B cell (primary cell): ENCODE measurements around the gene NFIC. TPM values are rescaled to one million over a fixed set of nuclear protein-coding genes. Genes with fewer than 3 reads are reported as not detected.
A peak's percentile ranks its signal among the peaks of the same experiment; 100 is the strongest.

Experiments
- ATAC-seq: fragments of 200-7000 bp; cut with Tn5 transposase; one replicate; pipeline ENCODE4 v1.10.0; 2021; ENCODE audit warnings: low read depth, mild to moderate bottlenecking, moderate number of reproducible peaks, moderate library complexity
- CTCF ChIA-PET: fragments of 350-600 bp; sonication (Branson Sonifier 250); formaldehyde crosslinking; loops from one replicate; lab custom pipeline; 2021; ENCODE audit warnings: antibody characterized with exemption, inconsistent platforms; lab: Charles Lee
- POLR2A ChIA-PET: fragments of 350-600 bp; sonication (Branson Sonifier 250); formaldehyde crosslinking; loops from one replicate; lab custom pipeline; 2021; ENCODE audit warnings: antibody characterized with exemption; lab: Charles Lee
- DNase-seq: peaks from one replicate; pipeline ENCODE4 v3.0.0; 2013
- H2AFZ ChIP-seq: 2 replicates; pipeline ENCODE4 v1.6.1; 2012; ENCODE audit warnings: mild to moderate bottlenecking, low read depth, low read length; ENCODE audit not compliant: insufficient read depth, poor library complexity, severe bottlenecking
- H3K27ac ChIP-seq, 2 donors: 1 replicate in 1 of 2; 2 replicates in 1 of 2; pipeline ENCODE4 v1.5.1; 2012 to 2013; ENCODE audit warnings: low read length in 2 of 2, mild to moderate bottlenecking in 2 of 2, moderate library complexity in 1 of 2
- H3K27me3 ChIP-seq, 4 experiments: fragments of 200-600 bp in 1 of 4; sonication (generic) in 1 of 4; replicated peaks in 1 of 4; 1 replicate in 2 of 4; 2 replicates in 2 of 4; pipeline versions ENCODE4 v1.6.1 to v1.7.0; 2013 to 2016; ENCODE audit warnings: low read length in 3 of 4, mild to moderate bottlenecking in 2 of 4, mixed read lengths in 1 of 4, moderate library complexity in 1 of 4; ENCODE audit not compliant: insufficient read depth in 4 of 4, control insufficient read depth in 3 of 4; ENCODE audit errors: control extremely low read depth in 1 of 4
- H3K36me3 ChIP-seq, 2 experiments: replicated peaks in 1 of 2; 1 replicate in 1 of 2; 2 replicates in 1 of 2; pipeline versions ENCODE4 v1.6.1 to v1.7.1; 2013; ENCODE audit warnings: low read length in 1 of 2; ENCODE audit not compliant: insufficient read depth in 2 of 2, control insufficient read depth in 1 of 2; ENCODE audit errors: control extremely low read depth in 1 of 2, extremely low read depth in 1 of 2
- H3K4me1 ChIP-seq, 2 donors: fragments of 200-600 bp in 1 of 2; sonication (generic) in 1 of 2; 1 replicate in 1 of 2; 2 replicates in 1 of 2; pipeline versions ENCODE4 v1.5.1 to v1.6.1; 2013 to 2017; ENCODE audit warnings: low read length in 2 of 2; ENCODE audit not compliant: control insufficient read depth in 2 of 2, insufficient read depth in 2 of 2
- H3K4me2 ChIP-seq: replicated peaks from 2 replicates; pipeline ENCODE3; 2012; ENCODE audit warnings: mild to moderate bottlenecking, low read depth, low read length; ENCODE audit not compliant: poor library complexity, severe bottlenecking
- H3K4me3 ChIP-seq, 5 experiments: fragments of 200-600 bp in 1 of 5; sonication (generic) in 1 of 5; 1 replicate in 3 of 5; 2 replicates in 2 of 5; pipeline versions ENCODE4 v1.5.1 to v1.7.0; 2011 to 2016; ENCODE audit warnings: low read length in 4 of 5, mild to moderate bottlenecking in 4 of 5, low read depth in 2 of 5, control low read depth in 1 of 5, moderate library complexity in 1 of 5; ENCODE audit not compliant: insufficient read depth in 1 of 5; ENCODE audit errors: control extremely low read depth in 1 of 5, extremely low read depth in 1 of 5
- H3K79me2 ChIP-seq: fragments of 200-600 bp; sonication (generic); one replicate; pipeline ENCODE4 v1.6.0; 2016; ENCODE audit warnings: low read length; ENCODE audit not compliant: control insufficient read depth, insufficient read depth
- H3K9ac ChIP-seq: fragments of 200-600 bp; sonication (generic); 2 replicates; pipeline ENCODE4 v1.6.1; 2017; ENCODE audit warnings: mild to moderate bottlenecking, low read length, moderate library complexity
- H3K9me3 ChIP-seq, 3 donors: one replicate each; pipeline versions ENCODE4 v1.6.1 to v1.7.1; 2013; ENCODE audit warnings: low read length in 2 of 3; ENCODE audit not compliant: control insufficient read depth in 2 of 3, insufficient read depth in 1 of 3; ENCODE audit errors: control extremely low read depth in 1 of 3
- H4K20me1 ChIP-seq: 2 replicates; pipeline ENCODE4 v1.6.0; 2012; ENCODE audit warnings: mild to moderate bottlenecking, low read length; ENCODE audit not compliant: insufficient read depth, control insufficient read depth, poor library complexity, severe bottlenecking
- H3K27ac Mint-ChIP-seq: one replicate; pipeline ENCODE4 v1.8.0; 2021; ENCODE audit warnings: mixed read lengths
- H3K27me3 Mint-ChIP-seq: one replicate; pipeline ENCODE4 v1.8.0; 2021; ENCODE audit warnings: mixed read lengths
- H3K4me1 Mint-ChIP-seq: one replicate; pipeline ENCODE4 v1.8.0; 2021; ENCODE audit warnings: mixed read lengths
- H3K4me3 Mint-ChIP-seq: one replicate; pipeline ENCODE4 v1.8.0; 2021; ENCODE audit warnings: mixed read lengths
- H3K9me3 Mint-ChIP-seq: one replicate; pipeline ENCODE4 v1.8.0; 2022; ENCODE audit warnings: mixed read lengths; ENCODE audit not compliant: insufficient read depth
- EZH2 ChIP-seq: IDR thresholded peaks from 2 replicates; pipeline ENCODE4 v1.6.1; 2012; ENCODE audit warnings: borderline replicate concordance, low read depth, mild to moderate bottlenecking, moderate library complexity, low read length; ENCODE audit not compliant: insufficient read depth, poor library complexity, severe bottlenecking
- WGBS: methylation state at CpG from one replicate; pipeline ENCODE4 v1.1.5; 2013; ENCODE audit warnings: missing lambda C conversion rate; ENCODE audit not compliant: insufficient coverage; 5-methylcytosine and 5-hydroxymethylcytosine counted together
- intact Hi-C: fragments of 100-400 bp; cut with micrococcal nuclease; formaldehyde crosslinking; loops from one replicate; pipeline ENCODE4 v1.10.0; 2022
- polyA plus RNA-seq: library from polyadenylated mRNA; depleted of rRNA; stranded (reverse); fragments of >200 nt; gene quantifications from 2 replicates; pipeline ENCODE4 v1.2.3, GENCODE V29; 2012
- total RNA-seq, 2 donors: library from RNA; stranded (reverse); fragments of 120-200 nt in 1 of 2; gene quantifications; 1 replicate in 1 of 2; 2 replicates in 1 of 2; pipeline versions ENCODE4 v1.2.3 to v1.2.4, GENCODE V29; 2013 to 2022
- TF ChIP-seq, protein P1 (sequence below): fragments of 200-600 bp; IDR thresholded peaks from one replicate; pipeline ENCODE4 v1.8.0; 2022; ENCODE audit warnings: antibody characterized with exemption, mild to moderate bottlenecking

NFIC gene
- total and polyA plus RNA-seq, 2 donors (not counting 1 experiment from before 2014, with no cell fraction given), result 3.8 to 23.6 TPM

GRCh38 chr19:3369337-3370213 lies 3.2 kb downstream of the NFIC start:
- H3K4me2 ChIP-seq, result peak overlapping the region; percentile 65
- no peak for TF ChIP-seq EZH2
- TF ChIP-seq, protein P1, sequence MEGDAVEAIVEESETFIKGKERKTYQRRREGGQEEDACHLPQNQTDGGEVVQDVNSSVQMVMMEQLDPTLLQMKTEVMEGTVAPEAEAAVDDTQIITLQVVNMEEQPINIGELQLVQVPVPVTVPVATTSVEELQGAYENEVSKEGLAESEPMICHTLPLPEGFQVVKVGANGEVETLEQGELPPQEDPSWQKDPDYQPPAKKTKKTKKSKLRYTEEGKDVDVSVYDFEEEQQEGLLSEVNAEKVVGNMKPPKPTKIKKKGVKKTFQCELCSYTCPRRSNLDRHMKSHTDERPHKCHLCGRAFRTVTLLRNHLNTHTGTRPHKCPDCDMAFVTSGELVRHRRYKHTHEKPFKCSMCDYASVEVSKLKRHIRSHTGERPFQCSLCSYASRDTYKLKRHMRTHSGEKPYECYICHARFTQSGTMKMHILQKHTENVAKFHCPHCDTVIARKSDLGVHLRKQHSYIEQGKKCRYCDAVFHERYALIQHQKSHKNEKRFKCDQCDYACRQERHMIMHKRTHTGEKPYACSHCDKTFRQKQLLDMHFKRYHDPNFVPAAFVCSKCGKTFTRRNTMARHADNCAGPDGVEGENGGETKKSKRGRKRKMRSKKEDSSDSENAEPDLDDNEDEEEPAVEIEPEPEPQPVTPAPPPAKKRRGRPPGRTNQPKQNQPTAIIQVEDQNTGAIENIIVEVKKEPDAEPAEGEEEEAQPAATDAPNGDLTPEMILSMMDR, result no peak
- peaks cover 74% of the 10 kb centered on the region for H4K20me1 ChIP-seq
- peak overlapping the region; percentile 42 for H3K9ac ChIP-seq
- Mint-ChIP-seq H3K27ac (no peak overlapping the region), H3K27me3 (peaks cover 22% of the 10 kb centered on the region), H3K9me3 (no peaks in the 10 kb centered on the region), H3K4me1 (peaks cover 42% of the 10 kb centered on the region), H3K4me3 (peak overlapping the region; percentile 83)
- H3K4me1 ChIP-seq, result peaks cover 39 to 42% of the 10 kb centered on the region in 2 donors
- DNase-seq (peak; percentile 42), ATAC-seq (peak; percentile 60)
- H3K27ac ChIP-seq, result no peak overlapping the region
- peaks cover 0 to 22% (median 11%) of the 10 kb centered on the region in 4 experiments for H3K27me3 ChIP-seq
- ChIA-PET POLR2A (no interaction called here), CTCF (no interaction called here)
- peak overlapping the region in 2 of 5 experiments; percentile 13 to 20 for H3K4me3 ChIP-seq
- 28% methylated on average over 40 of the region's 42 CpGs for WGBS
- intact Hi-C loops, result loop anchor here (10.0 kb wide), 1 partner anchor 855 kb away; no protein-coding TSS in a partner anchor
- H3K36me3 ChIP-seq, result no peaks in the 10 kb centered on the region
- peaks cover 0 to 9% (median 3%) of the 10 kb centered on the region in 3 donors for H3K9me3 ChIP-seq
- peak overlapping the region; percentile 43 for H2AFZ ChIP-seq
- peaks cover 62% of the 10 kb centered on the region for H3K79me2 ChIP-seq

GRCh38 chr19:3370214-3370720 lies 3.9 kb downstream of the NFIC start:
- ATAC-seq, result no peak
- H3K9ac ChIP-seq, result no peak overlapping the region
- peaks cover 0 to 11% (median 3%) of the 10 kb centered on the region in 3 donors for H3K9me3 ChIP-seq
- no peak overlapping the region for H3K27ac ChIP-seq
- H4K20me1 ChIP-seq, result peaks cover 67% of the 10 kb centered on the region
- POLR2A ChIA-PET, result no interaction called here
- intact Hi-C loops, result no loop called here
- CTCF ChIA-PET, result no interaction called here
- 85% methylated on average over 14 of the region's 14 CpGs for WGBS
- no peaks in the 10 kb centered on the region for H3K36me3 ChIP-seq
- TF ChIP-seq, protein P1, result no peak
- TF ChIP-seq EZH2, result no peak
- peaks cover 39% of the 10 kb centered on the region for H3K4me1 Mint-ChIP-seq
- H3K79me2 ChIP-seq, result peaks cover 64% of the 10 kb centered on the region
- H3K27me3 Mint-ChIP-seq, result peaks cover 16% of the 10 kb centered on the region
- H3K27ac Mint-ChIP-seq, result no peak overlapping the region
- H3K4me2 ChIP-seq, result peak overlapping the region; percentile 65
- no peaks in the 10 kb centered on the region for H3K9me3 Mint-ChIP-seq
- H3K4me3 Mint-ChIP-seq, result peak overlapping the region; percentile 56
- DNase-seq, result no peak
- H3K4me3 ChIP-seq, result no peak overlapping the region
- H2AFZ ChIP-seq, result no peak overlapping the region
- H3K27me3 ChIP-seq, result peaks cover 0 to 16% (median 9%) of the 10 kb centered on the region in 4 experiments
- H3K4me1 ChIP-seq, result peaks cover 37 to 39% of the 10 kb centered on the region in 2 donors
